ENCODE data around the gene UBE2N.
"Not testable (repeated sequence)": the region's sequence is repeated elsewhere in the genome, so short reads cannot be mapped to it uniquely, and the experiment has no call there.

UBE2N gene

DNA sequence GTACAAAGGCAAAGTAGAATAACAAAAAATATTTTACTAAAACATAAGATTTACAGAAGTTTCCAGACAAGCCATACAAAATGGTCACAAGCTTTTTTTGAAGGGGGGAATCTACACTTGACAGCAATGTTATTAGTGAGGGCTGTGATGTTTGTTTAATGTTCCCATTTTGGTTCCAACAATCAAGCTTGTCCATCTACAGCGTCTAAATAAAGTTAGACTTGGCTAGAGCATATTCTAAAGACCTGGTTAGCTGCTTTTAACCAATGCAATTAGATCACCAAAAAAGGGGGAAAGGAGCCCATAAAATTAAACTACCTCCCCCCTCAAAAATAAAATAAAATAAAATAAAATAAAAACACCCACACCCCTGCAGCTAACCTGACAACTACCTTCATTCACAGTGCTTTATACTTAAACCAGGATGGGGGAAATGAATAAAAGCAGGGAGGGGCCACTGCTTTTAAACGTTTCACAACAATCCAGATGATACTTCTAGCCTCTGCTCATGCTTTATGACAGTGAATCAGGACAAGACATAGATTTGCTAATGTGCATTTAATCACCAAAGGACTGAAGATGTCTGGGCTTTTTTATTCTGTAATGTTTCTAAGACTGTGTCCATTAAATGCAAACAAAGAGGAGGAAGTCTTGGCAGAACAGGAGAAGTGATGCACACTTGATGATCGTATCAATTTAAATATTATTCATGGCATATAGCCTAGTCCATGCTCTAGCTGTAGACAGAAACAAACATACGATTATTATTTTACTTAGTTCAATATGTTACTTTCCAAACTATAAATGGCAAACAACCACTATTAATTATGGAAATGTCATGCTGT, 32.2 kb downstream of the UBE2N start:
- DNase-seq: not testable (repeated sequence)

DNA sequence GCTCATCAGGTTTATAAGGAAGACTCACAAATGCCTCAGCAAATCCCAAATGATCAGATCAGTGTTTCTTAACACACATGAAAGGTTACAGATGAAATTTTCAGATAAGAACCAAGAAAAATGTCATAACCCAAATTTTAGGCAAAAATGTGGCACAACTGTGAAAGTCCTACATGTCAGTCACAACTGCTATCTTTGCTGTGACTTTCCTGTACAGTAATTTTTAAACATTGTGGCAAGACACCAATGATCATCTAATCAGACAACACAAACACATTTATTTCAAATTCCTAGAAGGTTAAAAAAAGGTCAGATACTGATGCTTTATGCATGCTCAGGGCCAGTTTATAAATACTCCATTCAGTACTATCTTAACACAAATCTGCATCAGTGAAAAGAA, 32.9 kb downstream of the UBE2N start:
- DNase-seq: no peak

DNA sequence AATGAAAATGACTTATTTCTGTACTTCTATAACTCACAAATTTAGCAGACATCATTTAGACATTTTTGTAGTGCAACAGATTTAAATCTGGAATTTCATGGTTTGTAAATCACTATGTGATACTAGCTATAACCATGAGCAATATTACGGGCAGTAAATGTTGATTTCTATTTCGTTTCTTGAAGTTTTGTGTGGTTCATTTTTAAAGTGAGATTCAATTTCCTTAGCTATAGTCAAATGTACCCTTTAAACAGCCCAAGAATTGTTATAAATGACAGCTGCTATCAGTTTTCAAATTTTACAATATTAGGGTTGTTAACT, 33.8 kb downstream of the UBE2N start:
- no peak for DNase-seq

DNA sequence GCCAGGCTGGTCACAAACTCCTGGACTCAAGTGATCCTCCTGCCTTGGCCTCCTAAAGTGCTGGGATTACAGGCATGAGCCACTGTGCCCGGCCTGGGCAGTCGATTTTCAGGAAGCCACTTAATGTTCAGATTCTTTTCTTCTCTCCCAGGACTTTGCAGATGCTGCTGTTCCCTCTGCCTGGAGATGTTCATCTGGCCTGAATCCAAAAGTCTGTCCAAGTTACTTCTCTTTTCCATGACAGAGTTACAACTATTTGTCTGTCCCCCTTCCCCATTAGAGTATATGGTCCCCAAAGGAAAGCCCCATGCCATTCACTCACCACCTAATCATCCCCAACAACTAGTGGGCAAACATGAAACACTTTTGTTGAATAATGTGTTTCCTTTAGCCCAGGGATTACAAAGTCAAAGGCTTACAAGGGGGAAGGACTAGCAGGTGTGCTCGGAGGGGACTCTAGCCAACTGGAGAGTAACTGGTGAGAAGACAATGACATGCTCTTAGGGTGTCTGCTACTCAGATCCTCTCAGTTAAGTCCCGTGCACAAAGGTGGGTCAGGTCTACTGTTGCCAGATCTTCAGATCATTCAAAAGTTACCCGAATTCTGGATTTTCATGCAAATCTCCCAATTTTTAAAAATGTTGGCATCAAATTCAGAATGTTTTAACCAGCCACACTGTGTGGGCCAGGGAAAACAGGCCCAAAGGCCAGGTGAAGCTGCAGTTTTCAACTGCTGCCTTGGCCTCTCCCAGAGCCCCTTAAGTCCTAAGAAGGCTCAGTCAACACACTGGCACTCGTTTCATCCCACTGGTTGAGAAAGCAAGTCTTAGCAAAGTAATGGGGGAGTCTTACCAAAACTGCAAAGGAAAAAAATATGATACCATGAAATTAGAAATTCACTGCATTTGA, 34.4 kb downstream of the UBE2N start:
- DNase-seq: no peak

DNA sequence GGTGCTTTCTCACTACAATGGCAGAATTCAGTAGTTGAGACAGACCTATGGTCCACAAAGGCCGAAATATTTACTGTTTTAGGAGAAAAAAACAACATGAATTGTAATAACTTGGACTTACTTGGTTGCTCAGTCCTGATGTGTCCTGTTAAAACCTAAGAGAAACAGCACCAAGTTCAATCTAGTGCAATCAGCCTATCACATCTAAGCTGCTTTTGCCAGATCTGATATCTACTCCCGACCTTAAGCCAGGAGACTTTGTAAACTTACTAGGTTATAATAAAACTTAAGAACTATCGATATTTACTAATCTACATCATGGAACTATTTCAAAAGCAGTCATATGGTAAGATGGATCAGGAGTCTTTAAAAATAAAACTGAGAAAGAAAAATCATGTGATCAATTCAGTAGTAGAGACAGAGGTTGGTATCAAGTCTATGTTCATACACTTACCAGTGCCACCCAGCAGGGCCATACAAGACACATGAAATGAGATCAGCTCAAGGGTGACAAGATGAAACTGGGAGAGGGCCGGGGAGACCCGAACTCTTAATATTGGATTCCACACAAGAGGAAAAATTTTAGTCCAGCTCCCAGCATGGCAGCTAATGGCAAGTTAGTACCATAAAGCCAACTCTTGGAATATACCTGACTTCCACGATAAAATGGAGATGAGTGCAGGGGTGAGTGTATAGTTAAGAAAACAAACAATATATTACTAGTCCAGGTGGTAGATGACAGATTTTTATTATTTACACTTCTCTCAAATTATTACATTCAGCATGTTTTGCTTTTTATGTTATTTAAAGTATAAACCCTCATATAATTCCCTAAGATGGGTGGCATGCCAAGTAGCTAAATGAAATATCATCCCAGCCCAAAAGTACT, 36.5 kb downstream of the UBE2N start:
- DNase-seq: no peak

DNA sequence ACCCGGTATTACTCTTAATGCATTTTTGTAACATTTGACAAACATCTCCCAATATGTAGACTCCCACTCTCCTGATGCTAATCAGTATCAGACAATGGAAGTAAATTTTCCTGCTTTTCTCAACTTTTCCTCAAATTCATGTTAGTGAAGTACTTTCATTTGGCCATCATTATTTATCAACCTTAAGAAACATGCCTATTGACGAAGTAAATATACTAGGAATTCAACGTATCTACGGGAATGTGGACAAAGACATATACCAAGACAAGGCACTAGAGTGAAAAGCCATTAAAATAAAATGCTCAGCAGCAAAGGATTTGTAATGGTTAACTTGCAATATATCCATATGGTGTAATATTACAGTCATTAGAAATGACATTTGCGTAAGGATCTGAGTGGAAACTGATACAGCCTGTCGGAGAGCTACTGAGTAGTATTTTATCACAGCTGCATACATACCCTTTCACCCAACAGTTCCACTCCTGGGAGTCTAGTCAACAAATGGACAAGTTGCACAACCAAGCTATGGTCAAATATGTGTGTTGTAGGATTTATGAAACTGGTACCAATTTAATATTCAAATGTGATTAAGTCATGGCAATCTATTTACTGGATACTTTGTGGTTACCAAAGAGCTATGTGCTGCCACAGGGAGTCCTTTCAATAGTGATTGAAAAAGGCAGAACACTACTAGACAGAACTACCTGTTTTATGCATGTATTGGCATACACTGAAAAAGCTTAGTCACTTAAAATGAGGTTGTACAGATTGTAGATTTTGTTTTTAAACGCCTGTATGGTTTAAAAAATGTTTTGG, 37.6 kb downstream of the UBE2N start:
- DNase-seq: no peak

DNA sequence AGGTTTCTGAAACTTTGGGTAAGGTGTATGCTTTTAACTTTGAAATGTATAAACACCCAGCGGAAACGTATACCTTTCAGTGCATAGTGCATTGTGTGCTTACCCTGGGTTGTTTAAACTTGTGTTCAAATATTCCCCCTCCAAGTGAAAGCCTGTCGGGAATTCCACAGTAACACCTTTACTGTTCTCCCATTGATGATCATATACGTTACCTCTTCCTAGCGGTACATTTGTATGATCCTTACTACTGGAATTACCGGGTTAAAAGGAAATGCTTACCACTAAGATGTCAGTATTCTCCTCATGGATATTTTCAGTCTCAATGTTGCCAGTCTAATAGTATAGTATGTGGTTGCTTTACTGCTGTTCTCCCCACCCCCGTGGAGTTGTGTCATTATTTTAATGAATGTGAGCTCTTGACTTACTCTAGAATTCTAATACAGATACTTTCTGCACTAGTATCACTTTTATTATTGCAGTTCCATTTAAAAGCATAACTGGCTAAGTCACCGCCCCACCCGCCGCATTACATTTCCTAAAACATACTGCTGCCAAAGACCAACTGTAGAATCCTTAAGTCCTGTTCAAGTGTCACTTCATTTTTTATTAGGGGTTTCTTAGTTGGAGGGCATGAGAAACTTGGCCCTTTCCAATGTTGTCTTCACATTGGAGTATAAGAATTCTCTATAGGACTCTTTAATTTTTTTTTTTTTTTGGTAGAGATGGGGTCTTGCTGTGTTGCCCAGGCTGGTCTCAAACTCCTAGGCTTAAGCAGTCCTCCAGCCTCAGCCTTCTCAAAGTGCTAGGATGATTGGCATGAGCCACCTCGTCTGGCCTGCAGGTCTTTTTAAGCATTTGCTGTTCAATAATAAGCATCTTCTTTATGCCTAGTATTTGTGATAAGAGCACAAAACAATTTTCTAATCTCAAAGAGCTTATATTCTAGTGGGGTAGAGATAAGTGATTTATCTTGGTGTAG, 39.1 kb downstream of the UBE2N start:
- no peak for DNase-seq

DNA sequence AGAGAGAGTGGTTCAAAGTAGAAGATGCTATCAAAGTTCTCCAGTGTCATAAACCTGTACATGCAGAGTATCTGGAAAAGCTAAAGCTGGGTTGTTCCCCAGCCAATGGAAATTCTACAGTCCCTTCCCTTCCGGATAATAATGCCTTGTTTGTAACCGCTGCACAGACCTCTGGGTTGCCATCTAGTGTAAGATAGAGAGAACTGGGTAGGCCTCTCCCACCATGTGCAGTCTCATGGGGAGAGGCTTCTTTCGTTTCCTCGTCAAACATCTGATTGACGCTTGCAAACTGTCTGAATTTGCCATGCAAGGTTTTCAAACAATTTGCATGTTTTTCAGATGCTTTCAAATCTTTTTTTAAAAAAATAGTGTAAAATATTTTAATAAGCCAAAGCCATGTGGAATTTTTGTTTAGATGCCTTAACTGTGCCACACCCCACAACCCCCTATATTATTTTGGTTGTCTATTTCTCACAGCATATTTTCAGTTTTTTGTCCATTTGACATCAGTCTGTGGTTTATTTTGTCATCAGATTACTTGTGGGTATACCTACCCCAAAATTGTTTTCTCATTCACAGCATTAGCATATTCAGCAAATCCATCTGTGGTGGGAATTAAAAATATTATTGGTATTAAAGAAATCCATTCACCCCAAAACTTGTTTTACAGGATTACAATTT, 42.4 kb downstream of the UBE2N start:
- DNase-seq: not testable (repeated sequence)

DNA sequence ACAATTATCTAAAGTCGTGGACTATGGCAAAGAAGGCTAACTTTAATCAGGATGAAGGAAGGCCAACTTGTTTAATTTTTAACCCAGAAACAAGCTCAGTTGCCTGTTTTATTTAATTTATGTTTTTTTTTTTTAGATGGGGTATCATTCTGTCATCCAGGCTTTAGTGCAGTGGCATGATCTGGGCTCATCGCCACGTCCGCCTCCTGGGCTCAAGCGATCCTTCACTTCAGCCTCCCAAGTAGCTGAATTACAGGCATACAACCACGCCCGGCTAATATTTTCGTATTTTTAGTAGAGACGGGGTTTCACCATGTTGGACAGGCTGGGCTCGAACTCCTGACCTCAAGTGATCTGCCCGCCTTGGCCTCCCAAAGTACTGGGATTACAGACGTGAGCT, 44.3 kb downstream of the UBE2N start:
- no peak for DNase-seq

DNA sequence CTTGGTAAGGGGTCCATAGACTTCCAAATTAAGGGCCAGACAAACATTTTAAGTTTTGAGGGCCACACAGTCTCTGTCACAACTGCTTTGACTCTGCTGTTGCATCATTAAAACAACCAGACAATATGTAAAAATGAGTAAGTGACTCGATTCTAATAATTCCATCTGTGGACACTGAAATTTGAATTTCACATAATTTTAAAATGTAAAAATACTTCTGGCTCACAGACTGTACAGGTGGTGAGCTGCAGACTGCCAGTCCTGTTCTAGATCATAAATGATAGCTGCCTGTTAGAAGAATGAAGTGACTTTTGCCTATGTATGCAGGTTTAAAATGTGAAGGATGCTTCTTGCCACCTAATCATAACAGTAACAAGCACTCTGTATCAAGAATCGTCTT, 48.3 kb downstream of the UBE2N start:
- DNase-seq: no peak

DNA sequence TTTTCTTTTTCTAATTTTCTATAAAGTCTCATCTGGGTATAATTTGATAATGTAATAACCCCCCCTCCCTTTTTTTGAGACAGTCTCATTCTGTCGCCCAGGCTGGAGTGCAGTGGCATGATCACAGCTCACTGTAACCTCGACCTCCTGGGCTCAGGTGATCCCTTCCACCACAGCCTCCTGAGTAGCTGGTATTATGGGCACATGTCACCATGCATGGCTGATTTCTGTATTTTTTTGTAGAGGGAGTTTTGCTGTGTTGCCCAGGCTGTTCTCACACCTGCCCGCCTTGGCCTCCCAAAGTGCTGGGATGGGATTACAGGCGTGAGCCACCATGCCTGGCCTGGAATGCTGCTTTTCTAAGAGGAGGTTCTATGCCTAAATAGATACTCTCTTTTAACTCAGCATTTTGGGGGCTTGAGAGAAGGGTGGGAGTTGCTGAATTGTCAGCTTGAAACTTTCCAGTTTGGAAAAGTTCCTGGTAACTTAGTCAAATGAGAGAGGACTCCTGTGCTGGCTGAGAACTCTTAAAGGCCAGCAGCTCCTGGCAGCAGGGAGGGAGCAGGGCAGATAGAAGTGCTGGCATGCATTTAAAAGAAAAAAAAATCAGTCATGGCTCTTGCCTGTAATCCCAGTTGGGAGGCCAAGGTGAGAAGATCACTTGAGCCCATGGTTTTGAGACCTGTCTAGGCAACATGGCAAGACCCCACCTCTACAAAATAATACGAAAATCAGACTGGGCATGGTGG, 51.0 kb downstream of the UBE2N start:
- DNase-seq: no peak

DNA sequence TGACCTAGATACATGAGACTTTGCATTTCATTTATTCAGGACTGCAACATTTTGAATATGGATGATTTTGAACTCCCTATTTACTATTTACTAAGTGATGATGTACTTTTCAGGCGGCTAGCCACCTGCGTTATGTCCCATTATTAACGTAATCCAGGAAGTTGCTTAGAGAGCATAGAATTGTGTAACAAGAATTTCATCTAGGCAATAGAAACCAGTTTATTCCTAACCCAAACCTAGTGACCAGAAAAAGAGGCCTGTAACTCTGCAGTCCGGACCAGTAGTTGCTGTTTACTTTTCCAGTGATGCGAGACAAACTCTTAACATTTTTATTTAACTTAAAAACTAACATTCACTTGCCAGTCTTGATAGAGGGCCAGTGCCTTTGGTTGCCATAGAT, 51.7 kb downstream of the UBE2N start:
- no peak for DNase-seq

DNA sequence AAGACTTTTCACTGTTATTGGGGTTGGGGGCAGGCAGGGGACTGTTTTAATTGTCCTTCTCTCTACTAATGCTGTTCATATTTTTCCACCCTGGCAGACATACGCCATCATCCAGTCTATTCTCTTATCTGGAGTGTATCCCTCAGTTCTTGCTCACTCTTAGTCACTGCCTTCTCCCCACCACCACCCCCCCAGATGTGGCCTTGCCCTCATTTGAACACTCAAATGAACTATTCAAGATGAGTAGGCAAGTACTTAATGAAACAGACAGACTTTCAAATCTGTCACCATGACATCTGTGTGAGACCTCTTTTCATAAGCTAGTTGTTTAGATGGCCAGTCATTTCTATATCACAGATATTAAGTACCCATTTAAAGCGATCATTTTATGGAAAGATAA, 54.0 kb downstream of the UBE2N start:
- no peak for DNase-seq

DNA sequence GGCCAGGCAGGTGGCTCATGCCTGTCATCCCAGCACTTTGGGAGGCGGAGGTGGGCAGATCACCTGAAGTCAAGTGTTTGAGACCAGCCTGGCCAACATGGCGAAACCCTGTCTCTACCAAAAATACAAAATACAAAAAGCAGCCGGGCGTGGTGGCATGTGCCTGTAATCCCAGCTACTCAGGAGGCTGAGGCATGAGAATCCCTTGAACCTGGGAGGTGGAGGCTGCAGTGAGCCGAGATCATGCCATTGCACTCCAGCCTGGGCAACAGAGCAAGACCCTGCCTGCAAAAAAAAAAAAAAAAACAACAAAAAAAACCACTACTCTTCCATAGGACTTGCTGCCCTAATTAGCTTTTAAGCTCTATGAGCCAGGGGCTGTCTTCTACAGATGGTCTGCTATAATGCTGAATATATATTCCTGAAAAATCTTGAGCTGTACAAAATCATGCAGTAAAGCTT, 59.7 kb downstream of the UBE2N start:
- not testable (repeated sequence) for DNase-seq

DNA sequence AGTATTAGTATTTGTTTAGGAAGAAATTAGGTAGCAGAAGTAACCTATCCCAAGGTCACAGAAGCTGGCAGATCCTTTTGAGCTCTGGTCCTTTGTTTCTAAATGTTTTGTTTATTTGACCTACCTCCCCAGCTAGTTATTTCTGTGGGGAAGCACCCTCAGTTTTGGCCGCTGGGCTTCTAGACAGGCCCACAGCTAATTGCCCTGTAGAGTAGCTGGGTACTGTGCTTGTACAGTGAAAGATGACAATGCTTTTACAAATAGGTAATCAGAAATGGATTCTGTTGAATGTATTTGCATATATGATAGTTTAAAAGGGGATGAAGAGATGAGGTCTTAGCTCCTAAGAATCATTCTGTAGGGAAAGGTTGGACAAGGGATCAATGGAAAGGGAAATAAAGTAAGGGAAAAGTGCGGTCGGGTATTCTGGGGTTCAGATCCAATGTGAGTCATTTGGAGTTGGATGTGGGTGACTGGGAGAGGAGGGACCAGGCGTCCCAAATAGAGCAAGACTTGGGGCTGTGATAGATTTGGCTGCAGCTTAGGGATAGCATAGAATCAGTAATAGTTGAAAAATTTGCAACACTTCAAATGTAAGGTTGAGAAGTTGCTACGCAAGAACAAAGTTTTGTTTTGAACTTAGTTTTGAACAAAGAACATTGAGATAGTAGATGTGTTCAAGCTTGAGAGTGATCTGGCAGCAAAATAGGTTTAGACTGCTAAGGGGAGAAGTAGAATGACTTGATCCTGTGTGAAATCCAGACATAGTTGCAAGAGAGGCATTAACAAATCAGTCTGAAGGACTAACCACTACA, 60.4 kb downstream of the UBE2N start:
- DNase-seq: no peak

DNA sequence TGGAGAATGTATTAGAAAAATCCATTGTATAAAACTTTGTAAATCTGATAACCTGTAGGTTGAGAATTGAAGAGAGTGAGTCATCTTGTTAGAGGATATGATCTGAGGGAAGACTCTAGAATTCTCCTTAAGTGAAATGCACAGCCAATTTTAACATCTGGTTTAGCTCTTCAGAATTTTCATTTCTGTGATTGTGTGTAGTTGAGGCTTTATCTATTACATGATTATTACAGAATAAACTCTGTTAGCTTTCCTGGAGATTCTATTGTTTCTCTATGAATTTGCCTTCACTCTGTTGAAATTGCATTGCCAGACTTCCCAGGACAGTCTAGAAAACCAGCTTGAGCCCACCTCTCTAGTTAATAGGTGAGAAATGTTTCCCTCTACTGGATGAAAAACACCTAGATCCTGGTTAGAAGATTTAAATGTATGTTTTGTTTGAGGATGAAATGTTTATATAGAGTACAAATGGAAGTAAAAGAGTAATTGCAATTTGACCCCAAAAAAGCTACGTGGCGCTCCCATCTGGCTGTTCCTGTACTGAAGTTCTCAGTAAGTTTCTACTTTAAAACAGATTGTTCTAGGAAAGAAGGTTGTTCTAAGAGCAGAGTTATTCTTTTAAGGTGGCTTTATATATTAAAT, 61.1 kb downstream of the UBE2N start:
- no peak for DNase-seq

DNA sequence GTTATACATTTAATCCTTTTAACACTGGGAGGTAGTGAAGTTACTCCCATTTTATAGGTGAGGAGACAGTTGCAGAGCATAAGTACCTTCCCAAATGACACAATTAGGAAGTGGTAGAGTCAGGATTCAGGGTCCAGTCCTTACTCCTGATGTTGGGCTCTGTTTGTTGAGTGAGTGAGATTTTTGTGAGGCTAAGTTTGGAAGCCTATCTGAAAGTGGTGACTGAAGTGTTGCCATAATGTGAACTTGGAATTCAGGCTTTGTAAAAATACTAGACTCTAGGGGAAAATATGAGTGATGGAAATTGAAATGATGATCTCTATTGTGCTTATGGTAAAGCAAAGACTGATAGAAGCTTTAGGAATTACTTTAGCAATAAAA, 61.8 kb downstream of the UBE2N start:
- DNase-seq: no peak

DNA sequence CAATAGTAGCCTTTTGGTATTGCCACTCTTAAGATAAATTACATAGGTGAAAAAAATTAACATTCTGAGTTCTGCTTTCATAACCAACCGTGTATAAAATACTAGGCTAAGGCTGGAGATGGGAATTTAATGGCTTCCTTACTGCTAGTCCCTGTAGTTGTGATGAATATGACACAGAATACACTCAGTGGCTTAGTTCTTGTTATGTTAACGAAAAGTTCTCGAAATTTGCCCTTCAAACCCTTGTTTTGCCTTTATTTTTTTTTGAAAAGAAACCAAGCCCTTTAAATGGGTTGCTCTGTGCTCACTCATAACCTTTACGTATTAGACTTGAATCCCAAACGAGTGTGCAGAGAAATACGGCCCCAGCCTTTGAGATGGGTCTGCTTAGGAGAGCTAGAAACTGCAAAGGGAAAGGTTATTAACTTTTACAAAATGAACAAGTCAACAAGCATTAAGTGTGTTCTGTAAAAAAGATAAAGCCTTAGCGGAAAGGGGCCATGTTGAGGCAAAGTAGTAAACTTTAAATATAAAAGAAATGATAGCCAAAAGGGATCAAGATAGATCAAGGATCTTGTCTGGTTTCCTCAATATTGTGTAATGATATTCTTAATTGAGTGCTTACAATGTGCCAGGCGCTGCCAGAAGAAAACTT, 62.3 kb downstream of the UBE2N start:
- no peak for DNase-seq
